GM23338 (cell line): ENCODE data around the gene TMEM101. TPM values are rescaled to one million over a fixed set of nuclear protein-coding genes. Genes with fewer than 3 reads are reported as not detected.
A peak's percentile ranks its signal among the peaks of the same experiment; 100 is the strongest.

Experiments used
- ATAC-seq: fragments of 200-7000 bp; cut with Tn5 transposase; 3 replicates; pipeline ENCODE4 v1.9.1; 2020
- DNase-seq: peaks from one replicate; pipeline ENCODE4 v3.0.0-alpha.2; 2015; ENCODE audit warnings: low spot score
- H2AFZ ChIP-seq: fragments of 200-600 bp; sonication (generic); 2 replicates; pipeline ENCODE4 v1.8.0; 2016; ENCODE audit warnings: antibody characterized with exemption, mild to moderate bottlenecking, moderate library complexity
- H3F3A ChIP-seq: fragments of 200-600 bp; sonication (generic); replicated peaks from 2 replicates; pipeline ENCODE4 v1.8.0; 2017; ENCODE audit warnings: antibody characterized with exemption, mixed run types, low read depth
- H3K27ac ChIP-seq: fragments of 200-600 bp; sonication (generic); 2 replicates; pipeline ENCODE4 v1.6.1; 2016; ENCODE audit warnings: low read depth
- H3K27me3 ChIP-seq: fragments of 200-600 bp; sonication (generic); 2 replicates; pipeline ENCODE4 v1.8.0; 2016; ENCODE audit warnings: mild to moderate bottlenecking, mixed run types, moderate library complexity; ENCODE audit not compliant: insufficient read depth
- H3K36me3 ChIP-seq: fragments of 200-600 bp; sonication (generic); 2 replicates; pipeline ENCODE4 v1.8.0; 2016; ENCODE audit warnings: mild to moderate bottlenecking; ENCODE audit not compliant: insufficient read depth
- H3K4me1 ChIP-seq: fragments of 200-600 bp; sonication (generic); 2 replicates; pipeline ENCODE4 v1.8.0; 2016; ENCODE audit warnings: mild to moderate bottlenecking, moderate library complexity; ENCODE audit not compliant: insufficient read depth
- H3K4me2 ChIP-seq: fragments of 200-600 bp; sonication (generic); 2 replicates; pipeline ENCODE4 v1.7.1; 2017; ENCODE audit warnings: mixed run types
- H3K4me3 ChIP-seq: fragments of 200-600 bp; sonication (generic); 2 replicates; pipeline ENCODE4 v1.6.1; 2016; ENCODE audit warnings: mixed run types
- H3K79me2 ChIP-seq: fragments of 200-600 bp; sonication (generic); replicated peaks from 2 replicates; pipeline ENCODE4 v1.8.0; 2017; ENCODE audit warnings: mild to moderate bottlenecking; ENCODE audit not compliant: insufficient read depth
- H3K9me2 ChIP-seq: fragments of 200-600 bp; sonication (generic); 2 replicates; pipeline ENCODE4 v1.8.0; 2017; ENCODE audit not compliant: insufficient read depth
- H4K20me1 ChIP-seq: fragments of 200-600 bp; sonication (generic); replicated peaks from 2 replicates; pipeline ENCODE4 v1.8.0; 2017; ENCODE audit warnings: mild to moderate bottlenecking; ENCODE audit not compliant: insufficient read depth
- H3K27ac Mint-ChIP-seq: 2 replicates; pipeline ENCODE4 v1.8.0; 2020; ENCODE audit warnings: inconsistent platforms, mild to moderate bottlenecking, moderate library complexity, mixed read lengths
- H3K27me3 Mint-ChIP-seq: 3 replicates; pipeline ENCODE4 v1.8.0; 2022; ENCODE audit warnings: low read depth, mild to moderate bottlenecking, moderate library complexity, mixed read lengths, inconsistent platforms; ENCODE audit not compliant: insufficient read depth, poor library complexity
- H3K36me3 Mint-ChIP-seq: 3 replicates; pipeline ENCODE4 v1.8.0; 2021; ENCODE audit warnings: low read depth, mild to moderate bottlenecking, inconsistent platforms, moderate library complexity, mixed read lengths
- H3K4me1 Mint-ChIP-seq: 3 replicates; pipeline ENCODE4 v1.8.0; 2020; ENCODE audit warnings: mild to moderate bottlenecking, inconsistent platforms, mixed read lengths
- H3K4me3 Mint-ChIP-seq: 3 replicates; pipeline ENCODE4 v1.8.0; 2021; ENCODE audit warnings: moderate library complexity, mild to moderate bottlenecking, inconsistent platforms, mixed read lengths
- H3K9me3 Mint-ChIP-seq: 3 replicates; pipeline ENCODE4 v1.8.0; 2020; ENCODE audit warnings: moderate library complexity, mild to moderate bottlenecking, inconsistent platforms, mixed read lengths
- CTCF ChIP-seq, 2 experiments: fragments of 200-600 bp in 1 of 2; sonication (generic) in 1 of 2; conservative IDR thresholded peaks; 2 replicates each; pipeline versions ENCODE4 v1.5.1 to v1.6.1; 2016 to 2017; ENCODE audit warnings: antibody characterized with exemption in 2 of 2, low read depth in 2 of 2, mild to moderate bottlenecking in 2 of 2, moderate library complexity in 1 of 2
- ETS1 ChIP-seq: IDR thresholded peaks from 2 replicates; pipeline ENCODE4 v1.6.1; 2016; ENCODE audit warnings: antibody characterized with exemption
- NANOG ChIP-seq: IDR thresholded peaks from 2 replicates; pipeline ENCODE4 v1.6.1; 2016; ENCODE audit warnings: antibody characterized with exemption, borderline replicate concordance
- POLR2AphosphoS5 ChIP-seq: IDR thresholded peaks from 2 replicates; pipeline ENCODE4 v1.6.1; 2016; ENCODE audit warnings: antibody characterized with exemption, low read depth
- ZNF462 ChIP-seq: fragments of 250-450 bp; sonication (Bioruptor Pico); IDR thresholded peaks from 2 replicates; pipeline ENCODE4 v1.5.0; 2020; ENCODE audit warnings: mild to moderate bottlenecking, moderate library complexity
- polyA plus RNA-seq: library from polyadenylated mRNA; unstranded; fragments of >200 nt; fragmentation: Nextera tagmentation; extraction: Ambion mirVana; gene quantifications from 2 replicates; pipeline ENCODE4 v1.2.1, GENCODE V29; 2016
- total RNA-seq: library from RNA; depleted of rRNA; stranded (reverse); fragments of >200 nt; shearing (Covaris generic); gene quantifications from 2 replicates; pipeline ENCODE4 v1.2.3, GENCODE V29; 2014

Gene TMEM101
- total and polyA plus RNA-seq, 2 experiments from 2014 or later, result 15.9 to 31.6 TPM

GRCh38 chr17:44010966-44011647, 3.7 kb downstream of the TMEM101 start (continued):
- TF ChIP-seq ZNF462 (CRISPR knock-in tag) (no peak), NANOG (no peak)

DNA sequence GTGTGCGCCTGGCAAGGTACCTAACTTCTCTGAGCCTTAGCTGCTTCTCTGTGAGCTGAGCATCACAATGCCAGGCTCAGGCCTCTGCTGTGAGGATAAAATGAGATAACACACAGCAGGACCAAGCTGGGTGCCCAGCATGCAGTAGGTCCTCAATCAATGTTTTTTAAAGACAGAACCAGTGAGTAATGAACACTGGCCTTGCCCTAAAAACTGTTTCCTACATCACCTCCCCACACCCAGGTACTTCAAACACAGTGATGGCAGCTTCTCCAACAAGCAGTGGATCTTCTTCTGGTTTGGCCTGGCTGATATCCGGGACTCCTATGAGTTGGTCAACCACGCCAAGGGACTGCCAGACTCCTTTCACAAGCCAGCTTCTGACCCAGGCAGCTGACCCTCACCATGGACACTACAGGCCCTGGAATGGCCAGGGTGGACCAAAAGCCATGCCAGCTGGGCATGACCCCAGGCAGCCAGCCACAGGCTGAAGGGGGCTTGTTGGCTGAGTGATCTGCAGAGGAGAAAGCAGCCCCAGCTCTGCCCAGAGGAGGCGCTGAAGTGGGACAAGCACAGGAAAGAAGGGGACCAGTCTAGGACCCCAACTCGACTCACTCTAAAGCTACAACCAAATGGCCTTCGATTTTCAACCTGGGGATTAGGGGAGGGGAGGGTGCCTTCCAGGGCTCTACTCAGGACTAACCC, 6.4 kb downstream of the TMEM101 start:
- Histone ChIP-seq H3K36me3 (no peaks in the 10 kb centered on the region), H3K79me2 (no peaks in the 10 kb centered on the region), H3K4me3 (peak overlapping the region; percentile 97), H3K4me2 (peak overlapping the region; percentile 99), H3K27me3 (peaks cover 29% of the 10 kb centered on the region), H3K9me2 (no peaks in the 10 kb centered on the region), H3K27ac (no peak overlapping the region), H3F3A (peaks cover 12% of the 10 kb centered on the region; the same call in 1 of the 2 replicates), H3K4me1 (peaks cover 14% of the 10 kb centered on the region), H2AFZ (no peak overlapping the region), H4K20me1 (peaks cover 10% of the 10 kb centered on the region; the same call in 1 of the 2 replicates)
- peaks cover 18% of the 10 kb centered on the region for H3K4me1 Mint-ChIP-seq
- H3K9me3 Mint-ChIP-seq, result no peaks in the 10 kb centered on the region
- TF ChIP-seq CTCF (conservative IDR thresholded peaks at IDR 0.05; ENCODE audit: low read depth in 2 of 2), result peak; percentile 42 to 46
- peak; percentile 62; the same call in 1 of the 2 replicates for TF ChIP-seq ETS1
- TF ChIP-seq POLR2AphosphoS5, result no peak
- no peak for ATAC-seq
- peaks cover 42% of the 10 kb centered on the region for H3K27me3 Mint-ChIP-seq
- H3K27ac Mint-ChIP-seq, result no peak overlapping the region
- H3K4me3 Mint-ChIP-seq, result peak overlapping the region; percentile 84
- DNase-seq, result peak; percentile 65
- H3K36me3 Mint-ChIP-seq, result peaks cover 16% of the 10 kb centered on the region
